ENCODE measurements around the gene EPHA1. TPM values are rescaled to one million over a fixed set of nuclear protein-coding genes. Genes with fewer than 3 reads are reported as not detected.

The EPHA1 gene
- total and polyA plus RNA-seq, 2 donors (not counting 3 experiments of a cell fraction or from before 2014, with no cell fraction given) = 0.07 TPM; not detected in 1

GRCh38 chr7:143359771-143360353, 48.8 kb downstream of the EPHA1 start:
- H3K9me1 ChIP-seq (replicated peaks; ENCODE audit: control insufficient read depth, extremely low read depth, insufficient read depth, low read length) = no peaks in the 10 kb centered on the region
- no peak overlapping the region for H2AFZ ChIP-seq (ENCODE audit: low read depth, low read length)
- ChIA-PET CTCF (interaction anchor here (0.6 to 3.1 kb wide), 7 partner anchors 9 to 120 kb away, joined by 3 to 12 read pairs (median 7); partner anchors contain the start of gene CASP2), POLR2A (no interaction called here)
- no peak for FAIRE-seq
- no peaks in the 10 kb centered on the region for H3K9me3 ChIP-seq (replicated peaks; ENCODE audit: control insufficient read depth, insufficient read depth, low read length)
- no peaks in the 10 kb centered on the region for H3K4me1 ChIP-seq (ENCODE audit: control insufficient read depth, extremely low read depth, insufficient read depth, low read length)
- intact Hi-C loops (cut with micrococcal nuclease) (loop anchor here (5.0 kb wide), 1 partner anchor 53 kb away; no protein-coding TSS in a partner anchor), dilution Hi-C loops (cut with MboI; ENCODE audit: extremely low pct_ligation_motif_present, low sequenced_read_pairs) (no loop called here)
- no peak overlapping the region for H3K4me3 ChIP-seq (replicated peaks in 1 of 3; ENCODE audit: insufficient read depth in 1 of 3, low read depth in 1 of 3, low read length in 3 of 3)
- no peak for DNase-seq (ENCODE audit: low read depth, low spot score)
- H4K20me1 ChIP-seq (replicated peaks; ENCODE audit: control insufficient read depth, extremely low read depth, insufficient read depth, low read length) = no peaks in the 10 kb centered on the region
- no peak overlapping the region for H3K27ac ChIP-seq (ENCODE audit: insufficient read depth, low read depth, low read length)
- no peaks in the 10 kb centered on the region for H3K36me3 ChIP-seq (ENCODE audit: control insufficient read depth in 2 of 2, extremely low read depth in 1 of 2, insufficient read depth in 2 of 2, low read length in 2 of 2)
- no peak overlapping the region for H3K4me2 ChIP-seq (ENCODE audit: insufficient read depth, low read length)
- no peak overlapping the region for H3K9ac ChIP-seq (replicated peaks; ENCODE audit: extremely low read depth, insufficient read depth, low read length)
- no peaks in the 10 kb centered on the region for H3K79me2 ChIP-seq (ENCODE audit: control insufficient read depth, insufficient read depth, low read length)
- TF ChIP-seq POLR2AphosphoS5 (IDR thresholded peaks at IDR 0.05; ENCODE audit: insufficient read depth, low read depth, low read length) (no peak), GATA2 (IDR thresholded peaks at IDR 0.05; ENCODE audit: insufficient read depth, insufficient read length, low read depth, low read length) (no peak), MYC (IDR thresholded peaks at IDR 0.05; ENCODE audit: low read depth, low read length) (no peak), POLR2A (IDR thresholded peaks at IDR 0.05; ENCODE audit: low read depth, low read length) (no peak), EZH2 (IDR thresholded peaks at IDR 0.05; ENCODE audit: borderline replicate concordance, low read depth, low read length, severe bottlenecking) (no peak), MAX (IDR thresholded peaks at IDR 0.05; ENCODE audit: insufficient read depth, insufficient read length) (no peak), CTCF (IDR thresholded peaks at IDR 0.05; ENCODE audit: extremely low read depth in 1 of 2, insufficient read depth in 1 of 2, low read depth in 1 of 2, low read length in 2 of 2) (no peak), JUN (IDR thresholded peaks at IDR 0.05; ENCODE audit: borderline replicate concordance, insufficient read depth, insufficient read length, low read depth) (no peak), FOS (IDR thresholded peaks at IDR 0.05; ENCODE audit: borderline replicate concordance, insufficient read depth, low read length) (no peak)
- BruUV-seq (replicated peaks) = no TSS peak
- H3K27me3 ChIP-seq (ENCODE audit: control insufficient read depth in 2 of 2, insufficient read depth in 2 of 2, low read length in 2 of 2) = peaks cover 26 to 33% of the 10 kb centered on the region in 2 experiments

All from endothelial cell of umbilical vein (primary cell).